ENCODE measurements around the gene YWHAE. TPM values are rescaled to one million over a fixed set of nuclear protein-coding genes. Genes with fewer than 3 reads are reported as not detected.
"Not testable (repeated sequence)": the region's sequence is repeated elsewhere in the genome, so short reads cannot be mapped to it uniquely, and the experiment has no call there.

Gene YWHAE
- total RNA-seq, 1 donor from 2014 or later = 558 TPM

DNA sequence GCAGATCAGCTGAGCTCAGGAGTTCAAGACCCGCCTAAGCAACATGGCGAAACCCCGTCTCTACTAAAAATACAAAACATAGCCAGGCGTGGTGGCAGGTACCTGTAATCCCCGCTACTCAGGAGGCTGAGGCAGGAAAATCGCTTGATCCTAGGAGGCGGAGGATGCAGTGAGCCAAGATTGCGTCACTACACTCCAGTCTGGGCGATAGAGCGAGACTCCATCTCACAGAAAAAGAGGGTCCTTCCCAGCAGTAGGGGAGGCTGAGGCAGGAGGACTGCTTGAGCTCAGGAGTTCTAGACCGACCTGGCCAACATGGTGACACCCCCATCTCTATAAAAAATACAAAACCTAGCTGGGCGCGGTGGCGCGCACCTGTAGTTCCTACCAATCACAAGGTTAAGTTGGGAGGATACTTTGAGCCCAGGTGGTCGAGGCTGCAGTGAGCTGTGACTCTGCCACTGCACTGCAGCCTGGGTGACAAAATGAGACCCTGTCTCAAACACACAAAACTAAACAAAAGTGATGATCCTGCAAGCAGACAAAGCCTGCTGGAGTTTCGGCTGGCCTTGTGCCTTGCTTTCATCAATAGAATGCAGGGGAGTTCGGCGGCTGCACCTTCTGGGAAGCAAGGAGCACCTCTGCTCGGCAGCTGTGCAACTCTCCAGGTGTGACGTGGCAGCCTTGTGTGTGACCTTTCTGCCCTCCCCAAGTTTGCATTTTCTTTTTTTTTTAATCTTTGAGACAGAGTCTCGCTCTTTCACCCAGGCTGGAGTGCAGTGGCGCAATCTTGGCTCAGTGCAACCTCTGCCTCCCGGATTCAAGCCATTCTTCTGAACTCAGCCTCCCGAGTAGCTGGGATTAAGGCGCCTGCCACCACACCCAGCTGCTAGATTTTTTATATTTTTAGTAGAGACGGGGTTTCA lies 12.4 kb upstream of the YWHAE start:
- no peak for DNase-seq

GRCh38 chr17:1402262-1402586 lies 2.2 kb upstream of the YWHAE start:
- DNase-seq = no peak

- peak; percentile 58 for DNase-seq
Measured at GRCh38 chr17:1398931-1399678, 917 bp downstream of the YWHAE start.

DNA sequence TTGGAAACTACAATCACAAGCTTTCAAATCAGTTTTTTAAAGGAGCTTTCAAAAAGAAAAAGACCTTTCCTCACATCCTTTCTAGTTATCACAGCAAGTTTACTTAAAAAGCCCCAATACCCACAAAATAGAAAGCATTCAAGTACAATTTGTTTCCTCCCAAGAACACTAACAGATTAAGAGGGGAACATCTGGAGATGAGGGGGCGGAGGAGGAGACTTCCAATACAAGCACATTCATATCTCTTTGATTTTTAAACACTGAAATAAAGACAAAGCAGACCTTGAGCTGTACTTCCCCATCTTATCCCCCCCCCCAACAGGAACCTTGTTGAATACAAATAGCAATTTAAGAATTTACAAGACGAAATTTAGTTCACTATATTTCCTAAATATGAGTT lies 2.0 kb downstream of the YWHAE start:
- DNase-seq = peak; percentile 26

DNA sequence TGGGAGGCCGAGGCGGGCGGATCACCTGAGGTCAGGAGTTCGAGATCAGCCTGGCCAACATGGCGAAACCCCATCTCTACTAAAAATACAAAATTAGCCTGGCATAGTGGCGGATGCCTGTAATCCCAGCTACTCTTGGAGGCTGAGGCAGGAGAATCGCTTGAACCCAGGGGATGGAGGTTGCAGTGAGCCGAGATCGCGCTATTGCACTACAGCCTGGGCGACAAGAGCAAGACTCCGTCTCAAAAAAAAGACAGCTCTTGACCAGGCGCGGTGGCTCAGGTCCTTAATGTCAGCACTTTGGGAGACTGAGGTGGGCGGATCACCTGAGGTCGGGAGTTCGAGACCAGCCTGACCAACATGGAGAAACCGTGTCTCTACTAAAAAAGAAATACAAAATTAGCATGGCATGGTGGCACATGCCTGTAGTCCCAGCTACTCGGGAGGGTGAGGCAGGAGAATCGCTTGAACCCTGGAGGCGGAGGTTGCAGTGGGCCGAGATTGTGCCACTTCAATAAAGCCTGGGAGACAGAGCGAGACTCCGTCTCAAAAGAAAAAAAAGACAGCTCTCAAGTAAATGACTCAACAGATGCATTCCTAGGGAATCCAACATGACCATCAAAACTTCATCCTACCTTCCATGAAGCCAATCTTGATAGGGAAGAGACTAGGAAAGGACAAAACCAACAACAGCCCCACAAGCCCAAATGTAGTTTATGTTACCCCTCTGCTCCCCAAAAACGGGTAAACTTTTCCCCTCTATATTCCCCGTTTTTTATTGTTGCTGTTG lies 4.0 kb downstream of the YWHAE start:
- not testable (repeated sequence) for DNase-seq

- DNase-seq = no peak
Measured at GRCh38 chr17:1391577-1391976, 8.4 kb downstream of the YWHAE start.

DNA sequence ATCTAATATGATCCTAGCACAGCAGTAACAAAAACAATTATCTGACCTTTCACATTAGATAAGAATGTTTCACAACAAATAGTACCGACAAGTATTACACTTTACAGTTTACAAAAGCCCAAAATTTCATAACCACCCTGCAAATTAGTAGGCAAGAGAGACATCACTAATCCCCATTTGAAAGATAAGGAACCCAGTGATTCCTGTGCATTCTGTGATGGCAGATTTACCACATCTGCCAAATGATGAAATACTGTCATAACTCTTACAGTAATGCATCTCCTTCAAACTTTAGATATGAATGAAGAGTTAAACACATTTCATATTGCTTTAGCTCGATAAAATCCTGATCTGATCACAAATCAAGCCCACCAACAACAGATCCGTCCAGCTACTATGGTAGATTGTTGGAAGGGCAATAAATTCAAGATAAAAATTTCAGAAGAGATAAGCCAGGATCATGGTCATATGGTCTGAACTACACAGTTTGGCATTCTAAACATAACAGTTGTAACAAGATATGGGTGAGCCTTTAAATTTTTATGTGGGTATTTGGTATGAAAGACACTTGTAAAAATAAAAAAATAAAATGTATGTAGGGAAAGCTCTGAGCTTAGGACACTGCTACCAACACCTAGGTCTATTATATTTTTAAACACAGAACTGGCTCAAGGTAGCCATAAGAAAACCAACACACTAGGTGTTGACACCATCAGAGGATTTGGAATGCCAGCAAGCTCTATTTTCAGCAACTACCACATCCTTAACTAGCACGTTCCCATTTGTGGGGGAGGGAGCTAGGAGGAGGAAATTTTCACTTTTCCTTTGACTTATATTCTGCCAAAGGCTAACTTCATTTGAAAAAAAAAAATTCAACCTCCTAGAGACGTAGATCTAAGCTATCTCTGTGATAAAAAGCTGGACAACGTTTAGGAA lies 9.3 kb downstream of the YWHAE start:
- DNase-seq = peak; percentile 31

DNA sequence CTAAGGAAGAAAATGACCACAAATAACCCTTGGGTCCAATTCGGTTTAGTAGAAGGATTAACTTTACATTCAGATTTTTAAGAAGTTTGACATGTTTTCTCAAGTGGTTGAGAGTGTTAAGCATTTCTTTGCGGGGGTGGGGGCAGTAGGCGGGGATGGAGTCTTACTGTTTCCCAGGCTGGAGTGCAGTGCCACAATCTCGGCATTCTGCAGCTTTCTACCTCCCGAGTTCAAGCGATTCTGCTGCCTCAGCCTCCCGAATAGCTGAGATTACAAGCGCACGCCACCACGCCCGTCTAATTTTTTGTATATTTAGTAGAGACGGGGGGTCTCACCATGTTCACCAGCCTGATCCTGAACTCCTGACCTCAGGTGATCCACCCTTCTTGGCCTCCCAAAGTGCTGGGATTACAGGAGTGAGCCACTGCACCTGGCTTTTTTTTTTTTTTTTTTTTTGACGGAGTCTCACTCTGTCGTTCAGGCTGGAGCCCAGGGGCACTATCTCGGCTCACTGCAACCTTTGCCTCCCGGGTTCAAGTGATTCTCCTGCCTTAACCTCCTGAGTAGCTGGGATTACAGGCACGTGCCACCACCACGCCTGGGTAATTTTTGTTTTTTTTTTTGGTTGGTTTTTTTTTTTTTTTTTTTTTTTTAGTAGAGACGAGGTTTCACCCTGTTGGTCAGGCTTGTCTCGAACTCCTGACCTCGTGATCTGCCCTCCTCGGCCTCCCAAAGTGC lies 12.4 kb downstream of the YWHAE start:
- not testable (repeated sequence) for DNase-seq

DNA sequence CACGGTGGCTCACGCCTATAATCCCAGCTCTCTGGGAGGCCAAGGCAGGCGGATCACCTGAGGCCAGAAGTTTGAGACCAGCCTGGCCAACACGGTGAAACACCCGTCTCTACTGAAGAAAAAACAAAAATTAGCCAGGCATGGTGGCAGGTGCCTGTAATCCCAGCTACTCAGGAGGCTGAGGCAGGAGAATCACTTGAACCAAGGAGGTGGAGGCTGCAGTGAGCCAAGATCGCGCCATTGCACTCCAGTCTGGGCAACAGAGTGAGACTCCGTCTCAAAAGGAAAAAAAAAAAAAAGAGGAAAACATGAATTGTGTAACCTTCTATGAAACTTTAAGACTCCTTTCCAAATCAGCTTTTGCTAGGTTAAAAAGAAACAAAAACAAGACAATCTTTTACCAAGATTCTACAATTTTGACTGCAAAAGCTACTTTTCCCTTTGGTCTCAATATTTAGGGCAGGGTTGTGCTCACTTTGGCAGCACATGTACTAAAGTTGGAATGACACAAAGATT lies 13.3 kb downstream of the YWHAE start:
- not testable (repeated sequence) for DNase-seq

DNA sequence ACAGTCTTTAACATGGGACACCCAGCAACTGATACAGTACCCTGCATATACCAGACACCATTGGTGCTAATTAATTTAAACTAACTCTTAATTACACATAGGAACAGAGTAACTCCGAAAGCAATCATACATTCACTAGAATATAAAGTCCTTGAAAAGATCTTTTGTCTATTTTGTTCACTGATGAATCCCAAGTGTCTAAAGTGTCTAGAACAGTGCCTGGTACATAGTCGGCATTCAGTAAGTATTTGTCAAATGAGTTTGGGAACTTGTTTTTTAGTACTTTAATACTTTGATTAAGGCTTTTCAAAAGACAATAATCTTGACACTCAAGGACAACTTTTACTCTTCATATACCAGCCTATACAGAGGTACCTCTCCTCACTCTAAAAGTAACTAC lies 13.8 kb downstream of the YWHAE start:
- no peak for DNase-seq

DNA sequence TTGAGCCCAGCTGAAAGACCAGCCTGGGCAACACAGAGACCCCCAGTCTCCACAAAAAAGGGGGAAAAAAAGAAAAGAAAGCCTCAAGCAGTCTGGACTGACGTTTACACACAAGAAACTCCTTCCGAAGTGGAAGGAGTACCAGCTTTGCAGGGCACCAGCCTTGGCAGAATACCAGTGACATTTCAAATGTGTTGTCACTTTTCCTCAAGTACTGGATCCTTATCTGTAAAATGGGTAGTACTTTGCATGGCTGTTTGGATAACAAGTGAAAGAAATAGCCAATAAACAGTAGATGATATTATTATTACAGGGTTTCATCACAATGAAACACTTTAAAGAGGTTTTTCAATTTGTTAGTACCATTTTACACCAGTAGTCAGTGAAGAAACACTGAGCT lies 14.2 kb downstream of the YWHAE start:
- no peak for DNase-seq

GRCh38 chr17:1384905-1385435 lies 15.1 kb downstream of the YWHAE start:
- no peak for DNase-seq

GRCh38 chr17:1379930-1380313 lies 20.1 kb downstream of the YWHAE start:
- DNase-seq = peak; percentile 24

- DNase-seq = no peak
Measured at GRCh38 chr17:1379208-1379929, 20.7 kb downstream of the YWHAE start.

GRCh38 chr17:1378476-1378860 lies 21.6 kb downstream of the YWHAE start:
- DNase-seq = not testable (repeated sequence)

DNA sequence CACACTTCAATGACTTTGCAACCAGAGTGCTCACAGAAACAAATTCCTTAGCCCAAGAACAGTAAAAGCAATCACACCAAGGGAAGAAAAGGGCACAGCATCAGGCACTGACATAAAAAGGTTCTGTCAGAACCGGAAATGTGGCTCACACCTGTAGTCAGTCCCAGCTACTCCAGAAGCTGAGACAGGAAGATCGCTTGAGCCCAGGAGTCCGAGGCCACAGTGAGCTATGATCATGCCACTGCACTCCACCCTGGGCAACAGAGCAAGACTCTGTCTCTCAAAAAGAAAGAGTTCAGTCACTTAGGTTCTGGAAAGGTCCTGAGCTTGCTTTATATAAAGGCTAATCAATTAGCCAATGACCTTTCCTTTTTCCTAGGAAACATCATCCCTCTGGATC lies 22.7 kb downstream of the YWHAE start:
- DNase-seq = no peak

DNA sequence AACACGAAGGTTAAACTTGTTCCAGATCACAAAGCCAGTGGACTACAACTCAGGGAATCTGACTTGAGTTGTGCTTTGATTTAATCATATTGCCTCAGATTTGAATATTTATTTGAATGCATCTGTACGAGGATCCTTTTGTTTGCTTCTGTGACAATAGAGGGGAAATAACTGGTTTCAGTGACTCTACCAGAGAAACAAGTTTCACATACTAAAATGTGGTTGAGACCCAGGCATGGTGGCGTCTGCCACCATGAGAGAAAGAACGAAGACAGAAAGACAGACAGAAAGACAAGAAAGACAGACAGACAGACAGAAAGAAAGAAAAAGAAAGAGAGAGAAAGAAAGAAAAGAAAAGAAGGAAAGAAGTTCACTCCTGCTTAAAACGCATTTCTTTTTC lies 24.0 kb downstream of the YWHAE start:
- DNase-seq = no peak

- DNase-seq = no peak
Measured at GRCh38 chr17:1375615-1376014, 24.4 kb downstream of the YWHAE start.

DNA sequence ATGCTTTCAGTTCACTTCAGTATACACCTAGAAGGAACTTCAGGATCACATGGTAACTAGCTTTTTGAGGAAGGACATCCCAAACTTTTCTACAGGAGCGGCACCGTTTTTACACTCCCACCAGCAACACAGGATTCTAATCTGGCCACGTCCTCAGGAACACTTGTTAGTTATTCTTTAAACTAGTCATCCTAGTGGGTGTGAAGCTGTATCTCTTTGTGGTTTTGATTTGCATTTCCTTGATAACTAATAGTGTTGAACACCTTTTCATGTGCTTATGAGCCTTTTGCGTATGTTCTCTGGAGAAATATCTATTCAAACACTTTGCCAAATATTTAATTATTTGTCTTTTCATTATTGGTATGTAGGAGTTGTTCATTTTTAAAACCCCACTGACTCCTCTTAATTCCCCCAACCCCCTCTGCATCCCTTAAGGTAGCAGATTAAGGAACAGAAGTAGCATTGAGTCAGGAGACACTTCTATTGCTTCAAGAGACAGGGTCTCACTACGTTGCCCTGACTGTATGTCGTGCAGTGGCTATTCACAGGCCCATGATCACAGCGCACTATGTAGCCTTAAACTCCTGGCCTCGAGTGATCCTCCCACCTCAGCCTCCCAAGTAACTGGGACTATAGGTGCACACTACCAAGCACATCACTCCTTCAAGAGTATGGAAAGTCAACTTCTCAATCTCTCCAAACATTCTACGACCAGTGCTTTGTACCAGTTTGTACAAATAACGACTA lies 25.4 kb downstream of the YWHAE start:
- no peak for DNase-seq
